SK-N-SH (cell line): ENCODE measurements around the gene PAPSS2.

Experiments
- CHD2 ChIP-seq: fragments of 150-350 bp; IDR thresholded peaks from 2 replicates; pipeline ENCODE4 v1.6.1; 2018; ENCODE audit warnings: low read length; ENCODE audit not compliant: partially characterized antibody
- EZH2phosphoT487 ChIP-seq: fragments of 200-600 bp; sonication (generic); IDR thresholded peaks from 2 replicates; pipeline ENCODE4 v1.6.1; 2017; ENCODE audit warnings: low read depth, mixed run types, mild to moderate bottlenecking, antibody characterized with exemption, moderate library complexity, borderline replicate concordance
- GABPA ChIP-seq: IDR thresholded peaks from 2 replicates; pipeline ENCODE4 v1.4.0; 2012; ENCODE audit warnings: low read depth, mild to moderate bottlenecking
- IRF3 ChIP-seq: fragments of 150-350 bp; IDR thresholded peaks from 2 replicates; pipeline ENCODE4 v1.6.1; 2016; ENCODE audit warnings: mild to moderate bottlenecking, low read depth, low read length
- JUND ChIP-seq: IDR thresholded peaks from 2 replicates; pipeline ENCODE4 v1.4.0; 2012
- PBX3 ChIP-seq: IDR thresholded peaks from 2 replicates; pipeline ENCODE4; 2012
- RAD21 ChIP-seq: IDR thresholded peaks from 2 replicates; pipeline ENCODE4 v1.6.1; 2012; ENCODE audit warnings: mild to moderate bottlenecking, low read length
- RCOR1 ChIP-seq: fragments of 150-350 bp; IDR thresholded peaks from 2 replicates; pipeline ENCODE4 v1.6.1; 2017; ENCODE audit warnings: antibody characterized with exemption, low read length
- SMC3 ChIP-seq: IDR thresholded peaks from 2 replicates; pipeline ENCODE4 v1.6.1; 2012; ENCODE audit warnings: low read depth, low read length, improper control_type of control experiment
- USF2 ChIP-seq: fragments of 150-350 bp; IDR thresholded peaks from 2 replicates; pipeline ENCODE4 v1.6.1; 2017; ENCODE audit warnings: antibody characterized with exemption, low read length, low read depth, borderline replicate concordance
- YY1 ChIP-seq: IDR thresholded peaks from 2 replicates; pipeline ENCODE4 v1.4.0; 2012; ENCODE audit warnings: low read depth, mild to moderate bottlenecking
- TF ChIP-seq, protein P1 (sequence below): fragments of 200-600 bp; sonication (generic); IDR thresholded peaks from 2 replicates; pipeline ENCODE4 v1.6.1; 2017; ENCODE audit warnings: antibody characterized with exemption, mild to moderate bottlenecking, moderate library complexity

DNA sequence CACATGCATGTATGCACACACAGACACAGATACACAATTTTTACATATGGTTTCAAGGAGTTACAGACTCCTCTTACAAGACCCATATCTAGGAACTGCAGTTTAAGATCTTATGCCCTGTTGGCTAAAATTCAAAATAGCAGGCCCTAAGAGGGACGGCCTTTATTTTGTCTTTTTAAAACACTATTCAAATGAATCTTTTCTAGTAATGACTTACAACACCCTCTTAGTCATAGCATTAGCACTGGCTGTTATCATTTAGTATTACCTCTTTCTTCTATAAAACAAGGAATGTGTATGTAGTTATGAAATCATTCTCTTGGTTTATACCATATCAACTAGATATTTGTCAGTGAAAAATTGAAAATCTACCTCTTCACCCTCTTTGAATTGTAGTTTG, 15.3 kb downstream of the PAPSS2 start:
- TF ChIP-seq RCOR1 = no peak
- TF ChIP-seq JUND = no peak
- TF ChIP-seq IRF3 = no peak
- TF ChIP-seq USF2 = no peak
- TF ChIP-seq, protein P1, sequence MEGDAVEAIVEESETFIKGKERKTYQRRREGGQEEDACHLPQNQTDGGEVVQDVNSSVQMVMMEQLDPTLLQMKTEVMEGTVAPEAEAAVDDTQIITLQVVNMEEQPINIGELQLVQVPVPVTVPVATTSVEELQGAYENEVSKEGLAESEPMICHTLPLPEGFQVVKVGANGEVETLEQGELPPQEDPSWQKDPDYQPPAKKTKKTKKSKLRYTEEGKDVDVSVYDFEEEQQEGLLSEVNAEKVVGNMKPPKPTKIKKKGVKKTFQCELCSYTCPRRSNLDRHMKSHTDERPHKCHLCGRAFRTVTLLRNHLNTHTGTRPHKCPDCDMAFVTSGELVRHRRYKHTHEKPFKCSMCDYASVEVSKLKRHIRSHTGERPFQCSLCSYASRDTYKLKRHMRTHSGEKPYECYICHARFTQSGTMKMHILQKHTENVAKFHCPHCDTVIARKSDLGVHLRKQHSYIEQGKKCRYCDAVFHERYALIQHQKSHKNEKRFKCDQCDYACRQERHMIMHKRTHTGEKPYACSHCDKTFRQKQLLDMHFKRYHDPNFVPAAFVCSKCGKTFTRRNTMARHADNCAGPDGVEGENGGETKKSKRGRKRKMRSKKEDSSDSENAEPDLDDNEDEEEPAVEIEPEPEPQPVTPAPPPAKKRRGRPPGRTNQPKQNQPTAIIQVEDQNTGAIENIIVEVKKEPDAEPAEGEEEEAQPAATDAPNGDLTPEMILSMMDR = no peak
- TF ChIP-seq PBX3 = peak; percentile 46; the same call in 1 of the 2 replicates
- no peak for TF ChIP-seq YY1
- no peak for TF ChIP-seq EZH2phosphoT487
- no peak for TF ChIP-seq SMC3
- no peak for TF ChIP-seq RAD21
- no peak for TF ChIP-seq CHD2
- no peak for TF ChIP-seq GABPA
